Neutrophil (primary cell): ENCODE data around the gene FAM118A.
"Not testable (repeated sequence)": the region's sequence is repeated elsewhere in the genome, so short reads cannot be mapped to it uniquely, and the experiment has no call there.

ENCODE experiments used
- H3K27ac ChIP-seq: fragments of 200-600 bp; sonication (generic); 2 replicates; pipeline ENCODE4 v1.5.1; 2016; ENCODE audit warnings: mild to moderate bottlenecking, moderate library complexity
- H3K27me3 ChIP-seq: fragments of 200-600 bp; sonication (generic); 2 replicates; pipeline ENCODE4 v1.6.0; 2016; ENCODE audit warnings: mild to moderate bottlenecking
- H3K36me3 ChIP-seq: fragments of 200-600 bp; sonication (generic); 2 replicates; pipeline ENCODE4 v1.5.1; 2017
- H3K4me1 ChIP-seq, 2 experiments: fragments of 200-600 bp in 1 of 2; sonication (generic) in 1 of 2; 1 replicate in 1 of 2; 2 replicates in 1 of 2; pipeline versions ENCODE4 v1.5.1 to v1.6.1; 2013 to 2016; ENCODE audit warnings: low read depth in 1 of 2, low read length in 1 of 2, mild to moderate bottlenecking in 1 of 2, moderate library complexity in 1 of 2; ENCODE audit not compliant: control insufficient read depth in 1 of 2, insufficient read depth in 1 of 2
- H3K4me3 ChIP-seq, 2 experiments: fragments of 200-600 bp in 1 of 2; sonication (generic) in 1 of 2; 1 replicate in 1 of 2; 2 replicates in 1 of 2; pipeline ENCODE4 v1.5.1; 2013 to 2016; ENCODE audit warnings: low read depth in 1 of 2, low read length in 1 of 2, mild to moderate bottlenecking in 1 of 2, moderate library complexity in 1 of 2
- H3K9me3 ChIP-seq: fragments of 200-600 bp; sonication (generic); 2 replicates; pipeline ENCODE4 v1.5.1; 2016
- TF ChIP-seq, protein P1 (sequence below): fragments of 200-600 bp; sonication (generic); IDR thresholded peaks from 2 replicates; pipeline ENCODE4 v1.5.1; 2016; ENCODE audit warnings: antibody characterized with exemption

The FAM118A gene

DNA sequence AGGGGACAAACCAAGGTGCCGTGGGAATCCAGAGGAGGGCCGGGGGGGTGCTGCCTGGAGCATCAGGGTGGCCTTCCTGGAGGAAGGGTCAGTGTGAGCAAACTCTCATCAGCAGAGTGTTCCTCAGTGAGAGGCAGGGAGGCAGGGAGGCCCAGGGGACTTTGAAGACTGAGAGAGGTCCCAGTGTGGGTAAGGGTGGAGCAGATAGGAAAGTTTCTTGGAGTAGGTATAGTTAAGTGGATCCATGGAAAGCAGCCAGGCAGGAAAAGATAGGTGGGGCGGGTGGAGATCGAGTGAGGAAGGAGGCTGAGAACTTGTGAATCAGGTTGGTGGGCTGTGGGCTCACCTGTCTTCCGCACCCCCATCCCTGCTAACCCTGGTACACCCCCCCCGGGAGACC lies 15.7 kb upstream of the FAM118A start:
- Histone ChIP-seq H3K4me3 (no peak overlapping the region), H3K27ac (no peak overlapping the region), H3K4me1 (peaks cover 26 to 29% of the 10 kb centered on the region in 2 experiments), H3K27me3 (peaks cover 54% of the 10 kb centered on the region), H3K36me3 (no peaks in the 10 kb centered on the region), H3K9me3 (no peaks in the 10 kb centered on the region)
- TF ChIP-seq, protein P1, sequence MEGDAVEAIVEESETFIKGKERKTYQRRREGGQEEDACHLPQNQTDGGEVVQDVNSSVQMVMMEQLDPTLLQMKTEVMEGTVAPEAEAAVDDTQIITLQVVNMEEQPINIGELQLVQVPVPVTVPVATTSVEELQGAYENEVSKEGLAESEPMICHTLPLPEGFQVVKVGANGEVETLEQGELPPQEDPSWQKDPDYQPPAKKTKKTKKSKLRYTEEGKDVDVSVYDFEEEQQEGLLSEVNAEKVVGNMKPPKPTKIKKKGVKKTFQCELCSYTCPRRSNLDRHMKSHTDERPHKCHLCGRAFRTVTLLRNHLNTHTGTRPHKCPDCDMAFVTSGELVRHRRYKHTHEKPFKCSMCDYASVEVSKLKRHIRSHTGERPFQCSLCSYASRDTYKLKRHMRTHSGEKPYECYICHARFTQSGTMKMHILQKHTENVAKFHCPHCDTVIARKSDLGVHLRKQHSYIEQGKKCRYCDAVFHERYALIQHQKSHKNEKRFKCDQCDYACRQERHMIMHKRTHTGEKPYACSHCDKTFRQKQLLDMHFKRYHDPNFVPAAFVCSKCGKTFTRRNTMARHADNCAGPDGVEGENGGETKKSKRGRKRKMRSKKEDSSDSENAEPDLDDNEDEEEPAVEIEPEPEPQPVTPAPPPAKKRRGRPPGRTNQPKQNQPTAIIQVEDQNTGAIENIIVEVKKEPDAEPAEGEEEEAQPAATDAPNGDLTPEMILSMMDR = no peak

DNA sequence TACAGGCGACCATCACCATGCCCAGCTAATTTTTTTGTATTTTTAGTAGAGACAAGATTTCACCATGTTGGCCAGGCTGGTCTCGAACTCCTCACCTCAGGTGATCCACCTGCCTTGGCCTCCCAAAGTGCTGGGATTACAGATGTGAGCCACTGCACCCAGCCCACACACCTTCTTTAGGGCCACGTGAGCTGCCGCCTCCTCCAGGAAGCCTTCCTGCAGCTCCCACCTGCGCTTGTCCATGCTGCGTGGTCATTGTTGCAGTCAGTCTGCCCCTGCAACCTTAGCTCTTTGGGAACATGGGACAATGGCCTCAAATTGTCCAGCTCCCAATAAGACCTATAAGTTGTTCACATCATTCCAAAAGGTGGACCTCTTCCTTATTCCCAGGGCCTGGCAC lies 14.7 kb upstream of the FAM118A start:
- H3K27me3 ChIP-seq = peaks cover 62% of the 10 kb centered on the region
- H3K36me3 ChIP-seq, H3K4me3 ChIP-seq: not testable (repeated sequence)

DNA sequence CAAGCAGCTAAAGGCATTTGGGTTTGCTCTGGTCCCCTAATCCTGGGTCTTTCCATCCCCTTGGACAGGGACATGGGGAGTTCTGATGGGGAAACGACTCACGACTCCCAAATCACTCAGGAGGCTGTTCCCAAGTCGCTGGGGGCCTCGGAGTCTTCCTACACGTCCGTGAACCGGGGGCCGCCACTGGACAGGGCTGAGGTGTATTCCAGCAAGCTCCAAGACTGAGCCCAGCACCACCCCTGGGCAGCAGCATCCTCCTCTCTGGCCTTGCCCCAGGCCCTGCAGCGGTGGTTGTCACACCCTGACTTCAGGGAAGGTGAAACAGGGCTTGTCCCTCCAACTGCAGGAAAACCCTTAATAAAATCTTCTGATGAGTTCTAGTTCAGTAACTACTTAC lies 14.2 kb upstream of the FAM118A start:
- no peak overlapping the region for H3K4me3 ChIP-seq
- peaks cover 24 to 26% of the 10 kb centered on the region in 2 experiments for H3K4me1 ChIP-seq
- H3K9me3 ChIP-seq = no peaks in the 10 kb centered on the region
- H3K27me3 ChIP-seq = peaks cover 62% of the 10 kb centered on the region
- no peak overlapping the region for H3K27ac ChIP-seq
- TF ChIP-seq, protein P1 = no peak
- no peaks in the 10 kb centered on the region for H3K36me3 ChIP-seq

More for the DNA sequence above, 14.7 kb upstream of the FAM118A start:
- H3K9me3 ChIP-seq, H3K27ac ChIP-seq: not testable (repeated sequence)
- H3K4me1 ChIP-seq = peaks cover 24 to 26% of the 10 kb centered on the region in 2 experiments

DNA sequence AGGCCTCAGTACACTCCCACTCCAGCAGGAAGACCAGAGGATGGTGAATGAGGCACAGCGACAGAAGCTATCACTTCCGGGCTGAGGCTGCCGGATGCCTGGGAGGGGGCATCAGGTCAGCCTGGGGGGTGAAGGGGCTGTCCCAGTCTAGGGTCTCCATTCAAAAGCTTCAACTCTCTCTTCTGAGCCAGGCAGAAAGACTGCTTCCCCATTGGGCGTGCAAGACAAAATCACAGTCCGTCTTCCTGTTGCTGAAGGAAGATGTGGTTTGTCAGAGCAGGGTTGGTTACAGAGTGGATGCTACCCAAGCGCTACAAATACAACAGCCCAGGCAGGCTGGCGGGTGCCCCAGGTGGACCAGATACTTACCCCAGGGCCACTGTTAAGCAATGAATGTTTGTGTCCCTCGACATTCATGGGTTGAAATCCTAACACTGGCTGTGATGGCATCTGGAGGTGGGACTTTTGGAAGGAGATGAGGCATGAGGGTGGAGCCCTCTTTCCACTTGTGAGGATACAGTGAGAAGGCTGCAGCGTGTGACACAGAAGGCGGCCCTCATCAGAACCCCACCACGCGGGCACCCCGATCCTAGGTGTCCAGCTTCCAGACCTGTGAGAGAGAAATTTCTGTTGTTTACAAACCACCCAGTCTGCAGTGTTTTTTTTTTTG lies 13.0 kb upstream of the FAM118A start:
- H3K4me1 ChIP-seq = peaks cover 19 to 24% of the 10 kb centered on the region in 2 experiments
- no peaks in the 10 kb centered on the region for H3K36me3 ChIP-seq
- H3K4me3 ChIP-seq = peak overlapping the region in 1 of 2 experiments; percentile 18
- TF ChIP-seq, protein P1 = no peak
- H3K9me3 ChIP-seq = no peaks in the 10 kb centered on the region
- peaks cover 61% of the 10 kb centered on the region for H3K27me3 ChIP-seq
- peak overlapping the region; percentile 75 for H3K27ac ChIP-seq

DNA sequence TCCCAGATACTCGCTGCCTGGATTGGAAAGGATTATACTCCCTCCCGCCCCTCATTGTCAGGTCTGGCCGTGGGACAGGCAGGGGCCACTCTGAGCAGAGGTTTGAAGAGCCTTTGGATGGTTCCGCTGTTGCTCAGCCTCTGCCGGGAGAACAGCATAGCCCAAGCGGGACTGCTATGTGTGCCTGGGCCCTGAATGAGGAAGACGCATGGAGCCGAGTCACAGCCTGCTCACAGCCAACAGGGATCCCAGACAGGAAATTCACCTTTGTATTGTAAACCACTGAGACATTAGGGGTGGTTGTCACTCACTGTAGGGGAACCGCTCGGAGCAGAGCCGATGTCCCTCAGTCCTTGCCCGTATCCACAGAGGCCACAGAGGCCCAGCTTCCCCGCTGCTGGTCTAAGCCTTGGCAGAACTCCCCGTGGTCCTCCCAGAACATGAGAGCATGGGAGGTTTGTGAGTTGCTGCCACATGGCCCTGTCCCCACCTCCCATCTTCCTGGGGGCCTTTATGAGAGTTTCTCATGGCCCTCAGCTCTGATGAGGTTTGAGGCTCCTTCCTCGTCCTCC lies 10.7 kb upstream of the FAM118A start:
- H3K4me3 ChIP-seq = no peak overlapping the region
- H3K27me3 ChIP-seq = peaks cover 60% of the 10 kb centered on the region
- H3K27ac ChIP-seq = no peak overlapping the region
- TF ChIP-seq, protein P1 = no peak
- no peaks in the 10 kb centered on the region for H3K36me3 ChIP-seq
- H3K4me1 ChIP-seq = peaks cover 8 to 15% of the 10 kb centered on the region in 2 experiments
- no peaks in the 10 kb centered on the region for H3K9me3 ChIP-seq

DNA sequence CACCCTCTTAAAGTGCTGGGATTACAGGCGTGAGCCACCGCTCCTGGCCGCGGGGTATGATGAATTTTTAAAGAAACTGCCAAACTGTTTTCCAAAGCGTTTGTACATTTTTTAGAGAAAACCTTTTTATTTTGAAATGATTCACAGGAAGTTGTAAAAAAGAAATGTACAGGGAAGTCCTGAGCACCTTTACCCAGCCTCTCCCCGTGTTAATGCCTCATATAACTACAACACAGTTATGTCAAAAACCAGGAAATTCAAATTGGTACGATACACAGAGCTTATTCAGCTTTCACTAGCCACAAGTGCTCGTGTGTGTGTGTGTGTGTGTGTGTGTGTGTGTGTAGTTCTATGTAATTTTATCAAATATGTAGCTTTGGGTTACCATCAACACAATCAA lies 7.0 kb upstream of the FAM118A start:
- no peaks in the 10 kb centered on the region for H3K36me3 ChIP-seq
- H3K27ac ChIP-seq = no peak overlapping the region
- no peak overlapping the region for H3K4me3 ChIP-seq
- H3K4me1 ChIP-seq = no peaks in the 10 kb centered on the region
- peaks cover 33% of the 10 kb centered on the region for H3K27me3 ChIP-seq
- H3K9me3 ChIP-seq = no peaks in the 10 kb centered on the region
- TF ChIP-seq, protein P1 = no peak
